CD14-positive monocyte (primary cell): ENCODE data around the gene SGMS1. TPM values are rescaled to one million over a fixed set of nuclear protein-coding genes. Genes with fewer than 3 reads are reported as not detected.

Experiments
- DNase-seq, 3 donors: peaks; one replicate each; pipeline ENCODE4 v3.0.0-alpha.2; 2011 to 2022
- H2AFZ ChIP-seq: 2 replicates; pipeline ENCODE4 v1.6.0; 2012; ENCODE audit warnings: mild to moderate bottlenecking, low read depth, low read length, inconsistent platforms; ENCODE audit not compliant: insufficient read depth, poor library complexity, severe bottlenecking
- H3K27ac ChIP-seq, 2 donors: 1 replicate in 1 of 2; 2 replicates in 1 of 2; pipeline ENCODE4 v1.5.1; 2012 to 2013; ENCODE audit warnings: low read length in 2 of 2, control low read depth in 1 of 2, inconsistent platforms in 1 of 2, low read depth in 1 of 2, mild to moderate bottlenecking in 1 of 2
- H3K27me3 ChIP-seq, 2 donors: one replicate each; pipeline versions ENCODE4 v1.6.0 to v1.6.1; 2011 to 2013; ENCODE audit warnings: low read length in 2 of 2; ENCODE audit not compliant: control insufficient read depth in 2 of 2, insufficient read depth in 2 of 2
- H3K36me3 ChIP-seq, 2 donors: replicated peaks in 1 of 2; 1 replicate in 1 of 2; 2 replicates in 1 of 2; pipeline versions ENCODE4 v1.5.1 to v1.6.1; 2012 to 2013; ENCODE audit warnings: low read length in 2 of 2, control low read depth in 1 of 2, inconsistent platforms in 1 of 2, mild to moderate bottlenecking in 1 of 2; ENCODE audit not compliant: insufficient read depth in 2 of 2, control insufficient read depth in 1 of 2
- H3K4me1 ChIP-seq, 2 donors: 1 replicate in 1 of 2; 2 replicates in 1 of 2; pipeline versions ENCODE4 v1.5.1 to v1.6.1; 2012 to 2013; ENCODE audit warnings: low read length in 2 of 2, control low read depth in 1 of 2, inconsistent platforms in 1 of 2, mild to moderate bottlenecking in 1 of 2, moderate library complexity in 1 of 2; ENCODE audit not compliant: insufficient read depth in 2 of 2, control insufficient read depth in 1 of 2
- H3K4me2 ChIP-seq: replicated peaks from 2 replicates; pipeline ENCODE3; 2012; ENCODE audit warnings: low read length, moderate library complexity, mild to moderate bottlenecking; ENCODE audit not compliant: poor library complexity, severe bottlenecking; ENCODE audit errors: extremely low read depth
- H3K4me3 ChIP-seq, 3 experiments: fragments of 200-600 bp in 1 of 3; sonication (generic) in 1 of 3; replicated peaks in 1 of 3; 1 replicate in 2 of 3; 2 replicates in 1 of 3; pipeline ENCODE4 v1.5.1; 2011 to 2013; ENCODE audit warnings: low read length in 3 of 3, mild to moderate bottlenecking in 3 of 3, control low read depth in 2 of 3, low read depth in 2 of 3, inconsistent platforms in 1 of 3, moderate library complexity in 1 of 3
- H3K79me2 ChIP-seq: 2 replicates; pipeline ENCODE4 v1.6.0; 2012; ENCODE audit warnings: mild to moderate bottlenecking, control low read depth, inconsistent platforms, low read length, moderate library complexity; ENCODE audit not compliant: insufficient read depth
- H3K9ac ChIP-seq: 2 replicates; pipeline ENCODE4 v1.6.0; 2017; ENCODE audit warnings: low read length, mild to moderate bottlenecking; ENCODE audit not compliant: insufficient read depth, poor library complexity, severe bottlenecking
- H3K9me3 ChIP-seq, 2 donors: replicated peaks in 1 of 2; 1 replicate in 1 of 2; 2 replicates in 1 of 2; pipeline versions ENCODE4 v1.5.1 to v1.6.1; 2012 to 2013; ENCODE audit warnings: low read length in 2 of 2, control low read depth in 1 of 2; ENCODE audit not compliant: control insufficient read depth in 1 of 2, insufficient read depth in 1 of 2
- H4K20me1 ChIP-seq: 2 replicates; pipeline ENCODE4 v1.6.0; 2012; ENCODE audit warnings: mild to moderate bottlenecking, low read length, control low read depth, moderate library complexity; ENCODE audit not compliant: insufficient read depth
- H3K27ac Mint-ChIP-seq, 7 donors: one replicate each; pipeline ENCODE4 v1.8.0; 2020; ENCODE audit warnings: mild to moderate bottlenecking in 7 of 7, mixed read lengths in 7 of 7, moderate library complexity in 6 of 7, inconsistent platforms in 2 of 7
- H3K27me3 Mint-ChIP-seq, 3 donors: one replicate each; pipeline ENCODE4 v1.8.0; 2021 to 2022; ENCODE audit warnings: low read depth in 3 of 3, mild to moderate bottlenecking in 3 of 3, mixed read lengths in 3 of 3, moderate library complexity in 3 of 3, inconsistent platforms in 1 of 3
- H3K36me3 Mint-ChIP-seq, 2 donors: one replicate each; pipeline ENCODE4 v1.8.0; 2020; ENCODE audit warnings: mixed read lengths in 2 of 2, inconsistent platforms in 1 of 2, mild to moderate bottlenecking in 1 of 2
- H3K4me1 Mint-ChIP-seq: one replicate; pipeline ENCODE4 v1.8.0; 2020; ENCODE audit warnings: mild to moderate bottlenecking, mixed read lengths
- H3K4me3 Mint-ChIP-seq, 2 donors: one replicate each; pipeline ENCODE4 v1.8.0; 2020; ENCODE audit warnings: mild to moderate bottlenecking in 2 of 2, mixed read lengths in 2 of 2, moderate library complexity in 1 of 2
- H3K9me3 Mint-ChIP-seq, 7 donors: one replicate each; pipeline ENCODE4 v1.8.0; 2020 to 2022; ENCODE audit warnings: mixed read lengths in 7 of 7, mild to moderate bottlenecking in 6 of 7, moderate library complexity in 6 of 7, inconsistent platforms in 2 of 7
- WGBS: methylation state at CpG from one replicate; pipeline ENCODE4 v1.1.5; 2013; ENCODE audit warnings: missing lambda C conversion rate; ENCODE audit not compliant: insufficient coverage; 5-methylcytosine and 5-hydroxymethylcytosine counted together
- intact Hi-C, 2 donors: fragments of 100-400 bp; cut with micrococcal nuclease; formaldehyde crosslinking; loops; one replicate each; pipeline versions ENCODE4 v1.15.0 to v1.15.1; 2023
- polyA plus RNA-seq, 3 donors: library from polyadenylated mRNA; depleted of rRNA in 1 of 3; unstranded in 2 of 3; stranded (reverse) in 1 of 3; fragments of 300-500 nt in 2 of 3; fragments of >200 nt in 1 of 3; fragmentation: Illumina TruSeq in 2 of 3; gene quantifications; 1 replicate in 2 of 3; 2 replicates in 1 of 3; pipeline ENCODE4 v1.2.3, GENCODE V29; 2012 to 2021
- TF ChIP-seq, protein P1 (sequence below): fragments of 200-600 bp; IDR thresholded peaks from one replicate; pipeline ENCODE4 v1.8.0; 2022; ENCODE audit warnings: antibody characterized with exemption, mild to moderate bottlenecking

SGMS1 gene
- polyA plus RNA-seq, 3 donors: 19.5 to 20.6 (median 20.4) TPM

GRCh38 chr10:50527442-50528043 is 96.2 kb downstream of the SGMS1 start:
- H4K20me1 ChIP-seq: peaks cover 4% of the 10 kb centered on the region
- H2AFZ ChIP-seq: no peak overlapping the region
- Mint-ChIP-seq H3K27ac (peak overlapping the region in 2 of 7 donors; percentile 8 to 23), H3K36me3 (peaks cover 9 to 11% of the 10 kb centered on the region in 2 donors), H3K4me1 (no peaks in the 10 kb centered on the region), H3K27me3 (no peaks in the 10 kb centered on the region), H3K4me3 (no peak overlapping the region), H3K9me3 (peaks cover 0 to 5% (median 0%) of the 10 kb centered on the region in 7 donors)
- H3K36me3 ChIP-seq: no peaks in the 10 kb centered on the region
- no peak overlapping the region for H3K4me2 ChIP-seq
- 96% methylated on average over 4 of the region's 7 CpGs for WGBS
- no peak overlapping the region for H3K4me3 ChIP-seq
- peaks cover 0 to 3% of the 10 kb centered on the region in 2 donors for H3K9me3 ChIP-seq
- DNase-seq: no peak
- H3K79me2 ChIP-seq: no peaks in the 10 kb centered on the region
- no peaks in the 10 kb centered on the region for H3K27me3 ChIP-seq
- H3K4me1 ChIP-seq: no peaks in the 10 kb centered on the region
- H3K27ac ChIP-seq: no peak overlapping the region
- intact Hi-C loops: no loop called here
- H3K9ac ChIP-seq: no peak overlapping the region
- TF ChIP-seq, protein P1, sequence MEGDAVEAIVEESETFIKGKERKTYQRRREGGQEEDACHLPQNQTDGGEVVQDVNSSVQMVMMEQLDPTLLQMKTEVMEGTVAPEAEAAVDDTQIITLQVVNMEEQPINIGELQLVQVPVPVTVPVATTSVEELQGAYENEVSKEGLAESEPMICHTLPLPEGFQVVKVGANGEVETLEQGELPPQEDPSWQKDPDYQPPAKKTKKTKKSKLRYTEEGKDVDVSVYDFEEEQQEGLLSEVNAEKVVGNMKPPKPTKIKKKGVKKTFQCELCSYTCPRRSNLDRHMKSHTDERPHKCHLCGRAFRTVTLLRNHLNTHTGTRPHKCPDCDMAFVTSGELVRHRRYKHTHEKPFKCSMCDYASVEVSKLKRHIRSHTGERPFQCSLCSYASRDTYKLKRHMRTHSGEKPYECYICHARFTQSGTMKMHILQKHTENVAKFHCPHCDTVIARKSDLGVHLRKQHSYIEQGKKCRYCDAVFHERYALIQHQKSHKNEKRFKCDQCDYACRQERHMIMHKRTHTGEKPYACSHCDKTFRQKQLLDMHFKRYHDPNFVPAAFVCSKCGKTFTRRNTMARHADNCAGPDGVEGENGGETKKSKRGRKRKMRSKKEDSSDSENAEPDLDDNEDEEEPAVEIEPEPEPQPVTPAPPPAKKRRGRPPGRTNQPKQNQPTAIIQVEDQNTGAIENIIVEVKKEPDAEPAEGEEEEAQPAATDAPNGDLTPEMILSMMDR: no peak

GRCh38 chr10:50526185-50526584 is 97.6 kb downstream of the SGMS1 start:
- Mint-ChIP-seq H3K27ac (no peak overlapping the region), H3K36me3 (peaks cover 9 to 11% of the 10 kb centered on the region in 2 donors), H3K4me1 (no peaks in the 10 kb centered on the region), H3K27me3 (no peaks in the 10 kb centered on the region), H3K4me3 (no peak overlapping the region), H3K9me3 (peaks cover 0 to 5% (median 0%) of the 10 kb centered on the region in 7 donors)
- H3K36me3 ChIP-seq: no peaks in the 10 kb centered on the region
- no peaks in the 10 kb centered on the region for H3K79me2 ChIP-seq
- H3K9me3 ChIP-seq: peaks cover 0 to 3% of the 10 kb centered on the region in 2 donors
- no peak for DNase-seq
- TF ChIP-seq, protein P1: no peak
- intact Hi-C loops: no loop called here
- H3K4me1 ChIP-seq: no peaks in the 10 kb centered on the region
- no peaks in the 10 kb centered on the region for H3K27me3 ChIP-seq
- no peak overlapping the region for H3K4me2 ChIP-seq
- H3K27ac ChIP-seq: no peak overlapping the region
- H3K4me3 ChIP-seq: no peak overlapping the region
- no peak overlapping the region for H3K9ac ChIP-seq
- H2AFZ ChIP-seq: no peak overlapping the region
- H4K20me1 ChIP-seq: peaks cover 4% of the 10 kb centered on the region
- WGBS: no CpG with 5 or more reads among the region's 4 CpGs
